Nephron (organoid): Measurements from ENCODE around the gene SPN.
"Not testable (repeated sequence)": the region's sequence is repeated elsewhere in the genome, so short reads cannot be mapped to it uniquely, and the experiment has no call there.

Experiments
- H3K27ac Mint-ChIP-seq, 3 experiments: 2 replicates each; pipeline ENCODE4 v1.8.0; 2020; ENCODE audit warnings: mixed read lengths in 3 of 3, mild to moderate bottlenecking in 2 of 3, moderate library complexity in 1 of 3
- H3K27me3 Mint-ChIP-seq: 2 replicates; pipeline ENCODE4 v1.8.0; 2021; ENCODE audit warnings: low read depth, mild to moderate bottlenecking, moderate library complexity, mixed read lengths
- H3K36me3 Mint-ChIP-seq: 2 replicates; pipeline ENCODE4 v1.8.0; 2020; ENCODE audit warnings: low read depth, mixed read lengths
- H3K4me1 Mint-ChIP-seq: 2 replicates; pipeline ENCODE4 v1.8.0; 2020; ENCODE audit warnings: mixed read lengths
- H3K4me3 Mint-ChIP-seq, 3 experiments: 2 replicates each; pipeline ENCODE4 v1.8.0; 2020; ENCODE audit warnings: mild to moderate bottlenecking in 3 of 3, mixed read lengths in 3 of 3, moderate library complexity in 2 of 3
- H3K9me3 Mint-ChIP-seq: 2 replicates; pipeline ENCODE4 v1.8.0; 2020; ENCODE audit warnings: mixed read lengths
- TF ChIP-seq, protein P1 (sequence below), 3 experiments: fragments of 200-600 bp; sonication (generic); IDR thresholded peaks; one replicate each; pipeline ENCODE4 v1.5.0; 2021; ENCODE audit warnings: antibody characterized with exemption in 3 of 3; ENCODE audit not compliant: unreplicated experiment in 3 of 3

The SPN gene

DNA sequence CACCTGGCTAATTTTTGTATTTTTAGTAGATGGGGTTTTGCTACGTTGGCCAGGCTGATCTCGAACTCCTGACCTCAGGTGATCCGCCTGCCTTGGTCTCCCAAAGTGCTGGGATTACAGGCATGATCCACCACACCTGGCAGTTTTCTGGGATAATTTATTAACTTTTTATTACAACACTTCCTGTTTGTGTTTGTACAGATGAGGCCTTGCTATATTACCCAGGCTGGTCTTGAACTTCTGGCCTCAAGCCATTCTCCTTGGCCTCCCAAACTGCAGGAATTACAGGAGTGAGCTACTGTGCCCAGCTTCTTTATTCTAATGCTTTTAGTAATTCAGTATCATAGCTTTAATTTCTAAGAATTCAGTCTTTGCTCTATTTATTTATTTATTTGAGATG is 16.1 kb upstream of the SPN start:
- H3K27me3 Mint-ChIP-seq = peaks cover 3% of the 10 kb centered on the region
- TF ChIP-seq, protein P1, sequence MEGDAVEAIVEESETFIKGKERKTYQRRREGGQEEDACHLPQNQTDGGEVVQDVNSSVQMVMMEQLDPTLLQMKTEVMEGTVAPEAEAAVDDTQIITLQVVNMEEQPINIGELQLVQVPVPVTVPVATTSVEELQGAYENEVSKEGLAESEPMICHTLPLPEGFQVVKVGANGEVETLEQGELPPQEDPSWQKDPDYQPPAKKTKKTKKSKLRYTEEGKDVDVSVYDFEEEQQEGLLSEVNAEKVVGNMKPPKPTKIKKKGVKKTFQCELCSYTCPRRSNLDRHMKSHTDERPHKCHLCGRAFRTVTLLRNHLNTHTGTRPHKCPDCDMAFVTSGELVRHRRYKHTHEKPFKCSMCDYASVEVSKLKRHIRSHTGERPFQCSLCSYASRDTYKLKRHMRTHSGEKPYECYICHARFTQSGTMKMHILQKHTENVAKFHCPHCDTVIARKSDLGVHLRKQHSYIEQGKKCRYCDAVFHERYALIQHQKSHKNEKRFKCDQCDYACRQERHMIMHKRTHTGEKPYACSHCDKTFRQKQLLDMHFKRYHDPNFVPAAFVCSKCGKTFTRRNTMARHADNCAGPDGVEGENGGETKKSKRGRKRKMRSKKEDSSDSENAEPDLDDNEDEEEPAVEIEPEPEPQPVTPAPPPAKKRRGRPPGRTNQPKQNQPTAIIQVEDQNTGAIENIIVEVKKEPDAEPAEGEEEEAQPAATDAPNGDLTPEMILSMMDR (IDR thresholded peaks at IDR 0.05; ENCODE audit: unreplicated experiment in 3 of 3) = no peak
- peaks cover 7% of the 10 kb centered on the region for H3K4me1 Mint-ChIP-seq
- H3K9me3 Mint-ChIP-seq = no peaks in the 10 kb centered on the region
- no peak overlapping the region for H3K27ac Mint-ChIP-seq
- no peaks in the 10 kb centered on the region for H3K36me3 Mint-ChIP-seq
- H3K4me3 Mint-ChIP-seq = no peak overlapping the region

DNA sequence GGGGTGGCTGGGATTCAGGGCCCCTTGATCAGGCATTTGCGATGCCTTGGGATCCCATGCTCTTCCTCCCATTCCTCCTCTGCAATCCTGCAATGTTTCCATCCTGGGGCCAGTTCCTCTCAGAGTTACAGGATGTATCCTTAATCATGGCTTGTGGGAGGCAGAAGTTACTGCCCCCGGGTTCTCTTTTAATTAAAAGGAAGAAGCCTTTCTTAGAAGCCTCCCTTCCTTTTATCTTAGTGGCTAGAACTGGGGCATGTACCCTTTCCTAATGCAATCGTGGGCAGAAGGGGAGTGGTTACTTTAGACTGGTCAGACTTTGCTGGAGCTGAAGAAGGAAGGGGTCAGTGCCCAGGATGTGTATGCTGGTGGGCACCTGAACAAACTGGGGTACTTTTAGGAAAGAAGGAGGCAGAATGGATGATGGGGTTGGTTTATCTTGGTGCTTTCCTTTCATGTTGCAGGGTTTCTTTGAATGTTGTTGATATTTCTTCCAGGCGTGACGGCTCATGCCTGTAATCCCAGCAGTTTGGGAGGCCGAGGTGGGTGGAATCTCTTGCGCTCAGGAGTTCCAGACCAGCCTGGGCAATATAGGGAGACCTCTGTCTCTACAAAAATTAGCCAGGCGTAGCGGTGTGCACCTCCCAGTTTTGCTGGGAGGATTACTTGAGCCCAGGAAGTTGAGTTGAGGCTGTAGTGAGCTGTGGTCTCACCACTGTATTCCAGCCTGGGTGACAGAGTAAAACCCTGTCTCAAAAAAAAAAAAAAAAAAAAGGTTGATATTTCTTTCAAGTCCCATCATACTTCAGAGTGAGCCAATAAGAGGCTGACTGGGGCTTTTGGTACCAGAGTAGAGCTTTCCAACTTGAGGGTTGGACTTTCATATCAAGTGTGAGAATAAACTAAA is 13.2 kb upstream of the SPN start:
- TF ChIP-seq, protein P1 (IDR thresholded peaks at IDR 0.05; ENCODE audit: unreplicated experiment in 3 of 3) = no peak
- peak overlapping the region; percentile 88 to 95 (median 91) for H3K27ac Mint-ChIP-seq
- no peaks in the 10 kb centered on the region for H3K9me3 Mint-ChIP-seq
- no peaks in the 10 kb centered on the region for H3K27me3 Mint-ChIP-seq
- H3K4me3 Mint-ChIP-seq = peak overlapping the region; percentile 26 to 29 (median 27)
- no peaks in the 10 kb centered on the region for H3K36me3 Mint-ChIP-seq
- H3K4me1 Mint-ChIP-seq = peaks cover 10% of the 10 kb centered on the region

DNA sequence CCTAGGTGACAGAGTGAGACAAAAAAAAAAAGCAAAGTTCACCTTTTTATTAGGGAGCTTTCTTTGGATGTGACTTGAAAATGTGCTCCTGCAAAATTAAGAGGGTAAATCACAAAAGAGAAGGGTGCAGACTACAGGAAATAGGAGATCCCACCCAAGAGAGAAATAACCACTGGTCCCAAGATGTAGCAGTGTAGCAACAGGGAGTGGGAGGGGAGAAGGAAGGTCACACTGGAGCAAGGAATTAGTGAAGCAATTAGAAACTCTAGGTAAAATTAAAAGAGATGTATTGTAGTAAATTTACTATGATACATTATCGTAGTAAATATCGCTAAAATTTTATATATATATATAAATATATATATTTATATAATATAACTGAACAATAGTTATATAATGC is 12.3 kb upstream of the SPN start:
- Mint-ChIP-seq H3K9me3 (no peaks in the 10 kb centered on the region), H3K27ac (peak overlapping the region in 1 of 3 experiments; percentile 36), H3K27me3 (no peaks in the 10 kb centered on the region), H3K4me3 (no peak overlapping the region), H3K4me1 (peaks cover 10% of the 10 kb centered on the region), H3K36me3 (no peaks in the 10 kb centered on the region)
- TF ChIP-seq, protein P1 (IDR thresholded peaks at IDR 0.05; ENCODE audit: unreplicated experiment in 3 of 3) = no peak

DNA sequence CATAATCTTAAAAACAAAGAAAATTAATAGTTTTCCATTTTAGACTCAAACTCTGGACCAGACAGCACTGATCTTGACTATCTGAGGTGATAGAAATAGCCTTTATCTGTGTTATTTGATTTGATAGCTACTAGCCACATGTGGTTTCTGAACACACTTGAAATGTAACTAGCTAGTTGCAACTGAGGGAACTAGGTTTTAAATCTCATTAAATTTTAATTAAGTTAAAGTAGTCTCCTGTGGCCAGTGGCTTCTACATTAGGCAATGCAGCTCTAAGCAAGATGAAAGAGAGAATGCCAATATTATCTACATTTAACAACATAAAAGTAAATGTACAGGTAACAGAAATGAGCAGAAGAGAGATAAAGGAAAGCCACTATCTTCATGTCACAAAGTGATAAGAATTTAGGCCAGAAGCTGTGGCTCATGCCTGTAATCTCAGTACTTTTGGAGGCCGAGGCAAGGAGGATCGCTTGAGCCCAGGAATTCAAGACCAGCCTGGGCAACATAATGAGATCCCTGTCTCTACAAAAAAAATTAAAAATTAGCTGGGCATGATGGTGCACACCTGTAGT is 11.2 kb upstream of the SPN start:
- TF ChIP-seq, protein P1 (IDR thresholded peaks at IDR 0.05; ENCODE audit: unreplicated experiment in 3 of 3) = no peak
- H3K9me3 Mint-ChIP-seq = no peaks in the 10 kb centered on the region
- peaks cover 10% of the 10 kb centered on the region for H3K4me1 Mint-ChIP-seq
- H3K27ac Mint-ChIP-seq = no peak overlapping the region
- H3K27me3 Mint-ChIP-seq = no peaks in the 10 kb centered on the region
- H3K4me3 Mint-ChIP-seq = no peak overlapping the region
- no peaks in the 10 kb centered on the region for H3K36me3 Mint-ChIP-seq

DNA sequence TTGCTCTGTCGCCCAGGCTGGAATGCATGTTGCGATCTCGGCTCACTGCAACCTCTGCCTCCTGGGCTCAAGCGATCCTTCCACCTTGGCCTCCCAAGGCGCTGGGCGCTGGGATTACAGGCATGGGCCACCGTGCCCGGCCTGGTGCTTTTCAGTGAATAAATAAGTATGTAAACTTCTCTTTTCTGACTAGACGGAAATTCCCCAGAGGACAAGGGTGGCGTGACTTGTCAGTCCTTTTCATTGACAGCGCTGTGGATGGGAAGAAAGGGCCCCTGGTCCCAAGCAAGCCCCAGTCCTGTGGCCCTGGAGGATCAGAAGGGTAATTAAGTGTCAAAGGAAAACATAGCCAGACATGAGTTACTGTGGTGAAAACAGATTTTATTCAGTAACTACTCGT is 9.6 kb upstream of the SPN start:
- H3K9me3 Mint-ChIP-seq = no peaks in the 10 kb centered on the region
- H3K36me3 Mint-ChIP-seq = no peaks in the 10 kb centered on the region
- H3K4me3 Mint-ChIP-seq = no peak overlapping the region
- no peaks in the 10 kb centered on the region for H3K27me3 Mint-ChIP-seq
- H3K27ac Mint-ChIP-seq = peak overlapping the region in 1 of 3 experiments; percentile 66
- TF ChIP-seq, protein P1 (IDR thresholded peaks at IDR 0.05; ENCODE audit: unreplicated experiment in 3 of 3) = no peak
- H3K4me1 Mint-ChIP-seq = peaks cover 10% of the 10 kb centered on the region

DNA sequence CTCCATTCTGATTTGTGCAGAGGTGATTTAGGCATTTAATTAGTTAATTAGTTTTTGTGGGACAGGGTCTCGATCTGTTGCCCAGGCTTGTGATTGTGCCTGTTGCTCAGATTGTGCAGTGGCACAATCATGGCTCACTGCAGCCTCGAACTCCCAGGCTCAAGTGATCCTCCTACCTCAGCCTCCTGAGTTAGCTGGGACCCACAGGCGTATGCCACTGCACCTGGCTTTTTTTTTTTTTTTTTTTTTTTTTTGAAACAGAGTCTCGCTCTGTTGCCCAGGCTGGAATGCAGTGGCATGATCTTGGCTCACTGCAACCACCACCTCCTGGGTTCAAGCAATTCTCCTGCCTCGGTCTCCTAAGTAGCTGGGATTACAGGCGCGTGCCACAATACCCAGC is 9.2 kb upstream of the SPN start:
- Mint-ChIP-seq H3K27ac (peak overlapping the region in 1 of 3 experiments; percentile 66), H3K4me1 (peaks cover 10% of the 10 kb centered on the region)
- not testable (repeated sequence) for H3K27me3 Mint-ChIP-seq, H3K9me3 Mint-ChIP-seq, H3K36me3 Mint-ChIP-seq, H3K4me3 Mint-ChIP-seq
